ENCODE results near the gene FMR1NB.

Gene FMR1NB

GRCh38 chrX:147981038-147981752, at the start of gene FMR1NB:
Gene FMR1NB (plus strand): TSS chrX:147981337. CDS start chrX:147981403, 66 bp downstream.
- H3K27ac ChIP-seq, result no peak within 1 kb of the TSS
- no peak within 1 kb of the TSS for H3K4me3 ChIP-seq

GRCh38 chrX:147933815-147934214, 47.3 kb upstream of the FMR1NB start:
- Histone ChIP-seq H3K27ac (no peak overlapping the region), H3K4me3 (no peak overlapping the region)

GRCh38 chrX:147935156-147935758, 45.9 kb upstream of the FMR1NB start:
- H3K4me3 ChIP-seq, result no peak overlapping the region

GRCh38 chrX:147945286-147945685, 35.9 kb upstream of the FMR1NB start:
- Histone ChIP-seq H3K4me3 (no peak overlapping the region), H3K27ac (no peak overlapping the region)

More at GRCh38 chrX:147935156-147935758, 45.9 kb upstream of the FMR1NB start:
- H3K27ac ChIP-seq, result no peak overlapping the region

- no peak overlapping the region for H3K4me3 ChIP-seq
- H3K27ac ChIP-seq, result no peak overlapping the region
Observed at GRCh38 chrX:147948531-147948930, 32.6 kb upstream of the FMR1NB start.

- H3K27ac ChIP-seq, result no peak overlapping the region
- no peak overlapping the region for H3K4me3 ChIP-seq
Observed at GRCh38 chrX:147950352-147950751, 30.8 kb upstream of the FMR1NB start.

- no peak overlapping the region for H3K4me3 ChIP-seq
- no peak overlapping the region for H3K27ac ChIP-seq
Observed at GRCh38 chrX:147953976-147954375, 27.2 kb upstream of the FMR1NB start.

- Histone ChIP-seq H3K27ac (no peak overlapping the region), H3K4me3 (no peak overlapping the region)
Observed at GRCh38 chrX:147957291-147957690, 23.8 kb upstream of the FMR1NB start.

- H3K4me3 ChIP-seq, result no peak overlapping the region
- no peak overlapping the region for H3K27ac ChIP-seq
Observed at GRCh38 chrX:147958291-147958690, 22.8 kb upstream of the FMR1NB start.

- H3K4me3 ChIP-seq, result no peak overlapping the region
- H3K27ac ChIP-seq, result no peak overlapping the region
Observed at GRCh38 chrX:147960722-147961121, 20.4 kb upstream of the FMR1NB start.

- no peak overlapping the region for H3K4me3 ChIP-seq
- H3K27ac ChIP-seq, result no peak overlapping the region
Observed at GRCh38 chrX:147962476-147962875, 18.7 kb upstream of the FMR1NB start.

GRCh38 chrX:147978931-147979330, 2.2 kb upstream of the FMR1NB start:
- Histone ChIP-seq H3K4me3 (no peak overlapping the region), H3K27ac (no peak overlapping the region)

- Histone ChIP-seq H3K4me3 (no peak overlapping the region), H3K27ac (no peak overlapping the region)
Observed at GRCh38 chrX:148020329-148020728, 39.2 kb downstream of the FMR1NB start.

GRCh38 chrX:148024425-148025148, 43.5 kb downstream of the FMR1NB start:
- no peak overlapping the region for H3K4me3 ChIP-seq
- no peak overlapping the region for H3K27ac ChIP-seq

GRCh38 chrX:148035380-148035779, 54.2 kb downstream of the FMR1NB start:
- Histone ChIP-seq H3K4me3 (no peak overlapping the region), H3K27ac (no peak overlapping the region)

- Histone ChIP-seq H3K4me3 (no peak overlapping the region), H3K27ac (no peak overlapping the region)
Observed at GRCh38 chrX:148037020-148037419, 55.9 kb downstream of the FMR1NB start.

GRCh38 chrX:148043271-148043855, 62.2 kb downstream of the FMR1NB start:
- no peak overlapping the region for H3K27ac ChIP-seq
- no peak overlapping the region for H3K4me3 ChIP-seq

GRCh38 chrX:148047200-148047599, 66.1 kb downstream of the FMR1NB start:
- Histone ChIP-seq H3K27ac (no peak overlapping the region), H3K4me3 (no peak overlapping the region)

- Histone ChIP-seq H3K27ac (no peak overlapping the region), H3K4me3 (no peak overlapping the region)
Observed at GRCh38 chrX:148049441-148049840, 68.3 kb downstream of the FMR1NB start.

- no peak overlapping the region for H3K27ac ChIP-seq
- H3K4me3 ChIP-seq, result no peak overlapping the region
Observed at GRCh38 chrX:148051973-148052372, 70.8 kb downstream of the FMR1NB start.

- Histone ChIP-seq H3K27ac (no peak overlapping the region), H3K4me3 (no peak overlapping the region)
Observed at GRCh38 chrX:148067285-148067684, 86.1 kb downstream of the FMR1NB start.
